ENCODE results near the gene LCOR.

LCOR gene

GRCh38 chr10:96998329-96998888, 166.3 kb downstream of the LCOR start:
- in situ Hi-C loops (cut with HindIII; ENCODE audit: low pct_ligation_motif_present, low pct_unique_long_range_greater_than_20kb, low sequenced_read_pairs), result no loop called here
- peak; percentile 42 for DNase-seq

GRCh38 chr10:96999337-96999736, 167.2 kb downstream of the LCOR start:
- DNase-seq, result no peak
- in situ Hi-C loops (cut with HindIII; ENCODE audit: low pct_ligation_motif_present, low pct_unique_long_range_greater_than_20kb, low sequenced_read_pairs), result no loop called here

- in situ Hi-C loops (cut with HindIII; ENCODE audit: low pct_ligation_motif_present, low pct_unique_long_range_greater_than_20kb, low sequenced_read_pairs), result no loop called here
- DNase-seq, result no peak
Measured at GRCh38 chr10:96999987-97000386, 167.9 kb downstream of the LCOR start.

- no peak for DNase-seq
- in situ Hi-C loops (cut with HindIII; ENCODE audit: low pct_ligation_motif_present, low pct_unique_long_range_greater_than_20kb, low sequenced_read_pairs), result no loop called here
Measured at GRCh38 chr10:97000487-97001182, 168.5 kb downstream of the LCOR start.

- in situ Hi-C loops (cut with HindIII; ENCODE audit: low pct_ligation_motif_present, low pct_unique_long_range_greater_than_20kb, low sequenced_read_pairs), result no loop called here
- no peak for DNase-seq
Measured at GRCh38 chr10:97001183-97001991, 169.3 kb downstream of the LCOR start.

- no peak for DNase-seq
- in situ Hi-C loops (cut with HindIII; ENCODE audit: low pct_ligation_motif_present, low pct_unique_long_range_greater_than_20kb, low sequenced_read_pairs), result no loop called here
Measured at GRCh38 chr10:97002670-97003069, 170.6 kb downstream of the LCOR start.

- no peak for DNase-seq
- in situ Hi-C loops (cut with HindIII; ENCODE audit: low pct_ligation_motif_present, low pct_unique_long_range_greater_than_20kb, low sequenced_read_pairs), result no loop called here
Measured at GRCh38 chr10:97003151-97003803, 171.2 kb downstream of the LCOR start.

GRCh38 chr10:97003804-97004201, 171.7 kb downstream of the LCOR start:
- in situ Hi-C loops (cut with HindIII; ENCODE audit: low pct_ligation_motif_present, low pct_unique_long_range_greater_than_20kb, low sequenced_read_pairs), result no loop called here
- no peak for DNase-seq

GRCh38 chr10:97004591-97004990, 172.5 kb downstream of the LCOR start:
- DNase-seq, result no peak
- in situ Hi-C loops (cut with HindIII; ENCODE audit: low pct_ligation_motif_present, low pct_unique_long_range_greater_than_20kb, low sequenced_read_pairs), result no loop called here

GRCh38 chr10:97005349-97005748, 173.3 kb downstream of the LCOR start:
- no peak for DNase-seq
- in situ Hi-C loops (cut with HindIII; ENCODE audit: low pct_ligation_motif_present, low pct_unique_long_range_greater_than_20kb, low sequenced_read_pairs), result no loop called here

GRCh38 chr10:97006364-97006763, 174.3 kb downstream of the LCOR start:
- in situ Hi-C loops (cut with HindIII; ENCODE audit: low pct_ligation_motif_present, low pct_unique_long_range_greater_than_20kb, low sequenced_read_pairs), result no loop called here

GRCh38 chr10:97007417-97007816, 175.3 kb downstream of the LCOR start:
- in situ Hi-C loops (cut with HindIII; ENCODE audit: low pct_ligation_motif_present, low pct_unique_long_range_greater_than_20kb, low sequenced_read_pairs), result no loop called here
- DNase-seq, result no peak

More at GRCh38 chr10:97006364-97006763, 174.3 kb downstream of the LCOR start:
- no peak for DNase-seq

- DNase-seq, result no peak
- in situ Hi-C loops (cut with HindIII; ENCODE audit: low pct_ligation_motif_present, low pct_unique_long_range_greater_than_20kb, low sequenced_read_pairs), result no loop called here
Measured at GRCh38 chr10:97010695-97011206, 178.7 kb downstream of the LCOR start.

- no peak for DNase-seq
- in situ Hi-C loops (cut with HindIII; ENCODE audit: low pct_ligation_motif_present, low pct_unique_long_range_greater_than_20kb, low sequenced_read_pairs), result no loop called here
Measured at GRCh38 chr10:97011397-97011796, 179.3 kb downstream of the LCOR start.

GRCh38 chr10:97012470-97012869, 180.4 kb downstream of the LCOR start:
- DNase-seq, result no peak
- in situ Hi-C loops (cut with HindIII; ENCODE audit: low pct_ligation_motif_present, low pct_unique_long_range_greater_than_20kb, low sequenced_read_pairs), result no loop called here

- in situ Hi-C loops (cut with HindIII; ENCODE audit: low pct_ligation_motif_present, low pct_unique_long_range_greater_than_20kb, low sequenced_read_pairs), result no loop called here
- DNase-seq, result no peak
Measured at GRCh38 chr10:97013568-97013967, 181.5 kb downstream of the LCOR start.

- no peak for DNase-seq
- in situ Hi-C loops (cut with HindIII; ENCODE audit: low pct_ligation_motif_present, low pct_unique_long_range_greater_than_20kb, low sequenced_read_pairs), result no loop called here
Measured at GRCh38 chr10:97013983-97014382, 181.9 kb downstream of the LCOR start.

- in situ Hi-C loops (cut with HindIII; ENCODE audit: low pct_ligation_motif_present, low pct_unique_long_range_greater_than_20kb, low sequenced_read_pairs), result no loop called here
- DNase-seq, result no peak
Measured at GRCh38 chr10:97015240-97015639, 183.1 kb downstream of the LCOR start.
